Posterior vena cava (tissue), 2 donors: ENCODE measurements around the gene PCDHGC3. TPM values are rescaled to one million over a fixed set of nuclear protein-coding genes. Genes with fewer than 3 reads are reported as not detected.

Source experiments
- DNase-seq: peaks from one replicate; pipeline ENCODE4 v3.0.0-alpha.2; 2020; ENCODE audit warnings: low spot score
- intact Hi-C, 2 donors: fragments of 100-400 bp; cut with DNase I; formaldehyde crosslinking; loops; one replicate each; pipeline versions ENCODE4 v1.14.1 to v1.14.2; 2022 to 2023
- total RNA-seq, 2 donors: library from RNA; stranded (reverse); fragmentation: NEBNext Ultra II Directional; extraction: Animal tissue kit (Norgen Biotek cat#: 25700); gene quantifications; one replicate each; pipeline ENCODE4 v1.2.1, GENCODE V29; 2021
- donor health status: DM: yes; HTN: yes; CAD: no.
- donor health status: DM: yes; HTN: yes; CAD: no.

The PCDHGC3 gene
- total RNA-seq, 2 donors from 2014 or later, result 71.1 to 90.6 TPM

DNA sequence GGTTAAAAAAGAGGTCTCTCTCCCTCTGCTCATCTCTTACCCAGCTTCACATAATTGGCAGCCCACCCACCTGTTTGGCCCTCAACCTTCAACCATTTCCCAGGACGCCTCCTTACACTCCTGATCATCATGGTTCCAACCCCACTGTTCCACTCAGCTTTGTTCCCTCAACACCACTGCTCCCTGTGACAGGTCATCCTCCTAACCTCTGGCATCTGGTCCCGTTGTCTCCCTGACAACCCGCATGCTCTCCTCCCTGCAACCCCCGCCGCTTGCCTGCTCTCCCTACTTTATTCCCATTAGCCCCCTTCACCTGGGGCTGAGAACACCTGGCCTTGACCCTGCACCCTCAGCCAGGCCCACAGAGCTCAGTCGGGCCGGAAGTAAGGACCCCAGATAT is 26.0 kb downstream of the PCDHGC3 start:
- no peak for DNase-seq
- intact Hi-C loops, result no loop called here

DNA sequence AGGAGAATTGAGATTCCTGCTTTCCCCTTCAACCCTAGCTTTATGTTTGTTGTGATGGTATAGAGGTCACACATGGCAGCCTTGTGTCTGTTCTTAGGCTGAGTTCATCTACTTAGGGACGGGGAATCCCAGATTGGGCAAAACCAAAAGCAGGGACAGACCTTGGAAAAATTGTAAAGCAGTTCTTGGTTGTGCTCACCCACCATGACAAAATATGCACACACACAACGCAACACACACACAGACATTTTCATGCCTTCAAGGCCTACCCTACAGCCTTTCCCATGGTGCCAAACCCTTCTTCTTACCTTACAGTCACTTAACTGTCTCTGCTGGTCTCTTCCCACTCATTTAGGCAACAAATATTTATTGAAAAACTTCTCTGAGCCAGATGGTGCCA is 27.9 kb downstream of the PCDHGC3 start:
- intact Hi-C loops, result no loop called here
- no peak for DNase-seq

- intact Hi-C loops, result no loop called here
- DNase-seq, result no peak
Measured at GRCh38 chr5:141504216-141504615, 28.4 kb downstream of the PCDHGC3 start.

- no peak for DNase-seq
- intact Hi-C loops, result no loop called here
Measured at GRCh38 chr5:141506381-141507155, 30.8 kb downstream of the PCDHGC3 start.

DNA sequence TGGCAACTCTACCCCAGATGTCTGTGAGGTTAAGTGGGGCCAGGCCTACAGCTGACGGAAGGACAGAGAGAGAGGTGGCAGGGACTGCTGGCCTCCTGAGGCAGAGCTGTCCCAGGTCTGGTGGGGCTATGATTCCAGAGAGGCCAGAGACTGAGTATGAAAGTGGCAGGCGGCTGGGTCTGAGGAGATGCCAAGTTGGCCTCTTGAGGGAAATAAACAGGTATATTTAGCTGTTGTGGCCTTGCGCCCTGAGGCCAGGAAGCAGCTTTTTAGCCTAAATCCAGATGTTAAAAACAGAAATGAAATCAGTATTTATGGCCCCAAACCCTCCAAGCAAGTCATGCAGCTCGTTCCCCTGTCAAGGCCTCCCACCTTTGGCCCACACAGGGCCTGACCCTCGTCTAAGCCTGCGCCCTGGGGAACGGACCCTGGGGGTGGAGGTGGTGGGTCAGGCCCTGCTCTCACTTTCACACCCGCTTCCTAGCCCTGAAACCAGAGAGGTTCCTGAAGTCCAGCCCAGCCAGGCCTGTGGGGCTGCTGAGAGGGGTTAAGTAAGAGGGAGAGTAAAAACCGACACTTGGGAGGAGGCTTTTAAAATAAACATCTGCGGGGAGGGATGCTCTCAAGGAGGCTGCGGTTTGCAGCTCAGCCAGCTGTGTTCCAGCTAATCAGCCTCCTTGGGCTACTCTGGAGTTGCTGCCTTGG is 31.8 kb downstream of the PCDHGC3 start:
- no peak for DNase-seq
- intact Hi-C loops, result no loop called here

- DNase-seq, result no peak
- intact Hi-C loops, result no loop called here
Measured at GRCh38 chr5:141508440-141508797, 32.7 kb downstream of the PCDHGC3 start.

- intact Hi-C loops, result no loop called here
- DNase-seq, result peak; percentile 92
Measured at GRCh38 chr5:141508798-141509611, 33.2 kb downstream of the PCDHGC3 start.

- no peak for DNase-seq
- intact Hi-C loops, result loop anchor here in 1 of 2 donors (5.0 kb wide), 1 partner anchor 33 kb away; the partner anchor contains the start of gene PCDHGC3
Measured at GRCh38 chr5:141510160-141510559, 34.4 kb downstream of the PCDHGC3 start.

- DNase-seq, result no peak
- intact Hi-C loops, result loop anchor here in 1 of 2 donors (5.0 kb wide), 1 partner anchor 34 kb away; the partner anchor contains the start of gene PCDHGC3
Measured at GRCh38 chr5:141510850-141511601, 35.3 kb downstream of the PCDHGC3 start.

GRCh38 chr5:141511771-141512325 is 36.1 kb downstream of the PCDHGC3 start:
- intact Hi-C loops, result loop anchor here in 1 of 2 donors (5.0 kb wide), 1 partner anchor 35 kb away; the partner anchor contains the start of gene PCDHGC3
- DNase-seq, result no peak

DNA sequence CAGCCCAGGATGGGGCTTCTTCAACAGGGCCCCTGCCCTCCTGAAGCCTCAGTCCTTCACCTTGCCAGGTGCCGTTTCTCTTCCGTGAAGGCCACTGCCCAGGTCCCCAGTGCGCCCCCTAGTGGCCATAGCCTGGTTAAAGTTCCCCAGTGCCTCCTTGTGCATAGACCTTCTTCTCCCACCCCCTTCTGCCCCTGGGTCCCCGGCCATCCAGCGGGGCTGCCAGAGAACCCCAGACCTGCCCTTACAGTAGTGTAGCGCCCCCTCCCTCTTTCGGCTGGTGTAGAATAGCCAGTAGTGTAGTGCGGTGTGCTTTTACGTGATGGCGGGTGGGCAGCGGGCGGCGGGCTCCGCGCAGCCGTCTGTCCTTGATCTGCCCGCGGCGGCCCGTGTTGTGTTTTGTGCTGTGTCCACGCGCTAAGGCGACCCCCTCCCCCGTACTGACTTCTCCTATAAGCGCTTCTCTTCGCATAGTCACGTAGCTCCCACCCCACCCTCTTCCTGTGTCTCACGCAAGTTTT is 36.7 kb downstream of the PCDHGC3 start:
- intact Hi-C loops, result loop anchor here in 1 of 2 donors (5.0 kb wide), 1 partner anchor 35 kb away; the partner anchor contains the start of gene PCDHGC3
- DNase-seq, result peak; percentile 94

GRCh38 chr5:141512911-141513626 is 37.3 kb downstream of the PCDHGC3 start:
- DNase-seq, result no peak
- intact Hi-C loops, result loop anchor here in 1 of 2 donors (5.0 kb wide), 1 partner anchor 36 kb away; the partner anchor contains the start of gene PCDHGC3

GRCh38 chr5:141513627-141514329 is 38.0 kb downstream of the PCDHGC3 start:
- intact Hi-C loops, result loop anchor here in 1 of 2 donors (5.0 kb wide), 1 partner anchor 36 kb away; the partner anchor contains the start of gene PCDHGC3
- peak; percentile 93 for DNase-seq

- intact Hi-C loops, result loop anchor here in 1 of 2 donors (5.0 kb wide), 1 partner anchor 37 kb away; the partner anchor contains the start of gene PCDHGC3
- DNase-seq, result no peak
Measured at GRCh38 chr5:141514330-141515133, 38.8 kb downstream of the PCDHGC3 start.

DNA sequence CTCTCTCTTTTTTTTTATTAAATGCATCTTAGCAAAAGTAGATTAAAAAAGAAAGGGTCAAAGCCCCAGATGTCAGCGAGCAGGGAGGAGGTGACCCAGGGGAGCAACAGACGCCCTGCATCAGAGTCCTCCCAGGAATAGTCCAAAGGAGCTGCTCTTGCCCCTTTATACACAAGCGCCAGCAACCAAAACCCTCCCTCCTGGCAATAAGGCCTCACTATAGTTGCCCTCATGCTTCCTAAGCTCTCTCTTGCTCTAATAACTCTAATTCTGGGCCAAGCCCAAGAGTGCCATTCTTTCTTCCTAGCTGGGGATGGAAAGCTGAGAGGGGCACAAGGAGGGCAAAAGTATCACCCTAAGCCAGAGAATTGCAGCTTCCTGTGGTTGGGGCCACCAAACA is 39.4 kb downstream of the PCDHGC3 start:
- DNase-seq, result no peak
- intact Hi-C loops, result no loop called here
